Activated CD4-positive, CD25-positive, alpha-beta regulatory T cell treated with anti-CD3 and anti-CD28 coated beads, Interleukin-2, amount 50 U/mL, for 24 hours (primary cell): ENCODE results near the gene NUP210L.

ENCODE experiments used
- ATAC-seq, 2 donors: fragments of 150-1000 bp; cut with Tn5 transposase; one replicate each; pipeline ENCODE4 v1.10.0; 2021; ENCODE audit warnings: mild to moderate bottlenecking in 1 of 2, moderate library complexity in 1 of 2

The NUP210L gene

GRCh38 chr1:153942766-153943549 is 211.9 kb downstream of the NUP210L start:
- ATAC-seq, result no peak
